Thyroid gland (tissue), 4 donors: ENCODE measurements around the gene SLC12A3.

Experiments
- CTCF ChIP-seq, 6 experiments: fragments of 200-600 bp in 3 of 6; fragments of 450-650 bp in 3 of 6; sonication (generic) in 3 of 6; IDR thresholded peaks; one replicate each; pipeline ENCODE4 v1.5.1; 2016 to 2019; ENCODE audit warnings: antibody characterized with exemption in 6 of 6, mild to moderate bottlenecking in 2 of 6, inconsistent platforms in 1 of 6, moderate library complexity in 1 of 6
- POLR2A ChIP-seq, 2 donors: fragments of 450-650 bp; IDR thresholded peaks; one replicate each; pipeline ENCODE4 v1.6.1; 2017; ENCODE audit warnings: antibody characterized with exemption in 2 of 2, mild to moderate bottlenecking in 2 of 2, moderate library complexity in 1 of 2

DNA sequence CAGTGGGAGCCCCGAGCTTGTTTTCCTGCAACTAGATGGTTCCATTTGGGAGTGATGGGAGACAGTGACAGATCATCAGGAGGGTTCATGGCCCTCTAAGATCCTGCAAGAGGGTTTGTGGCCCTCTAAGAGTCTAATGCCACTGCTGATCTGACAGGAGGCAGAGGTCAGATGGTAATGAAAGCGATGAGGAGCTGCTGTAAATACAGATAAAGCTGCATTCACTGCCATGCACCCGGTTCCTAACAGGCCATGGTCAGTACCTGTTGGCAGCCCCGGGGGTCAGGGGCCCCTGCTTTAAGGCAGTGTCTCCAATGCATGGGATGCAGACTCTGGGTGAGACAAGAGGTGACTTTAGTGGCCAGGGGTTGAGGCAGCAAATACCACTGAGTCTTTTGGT lies 30.8 kb downstream of the SLC12A3 start:
- TF ChIP-seq CTCF (IDR thresholded peaks at IDR 0.05): no peak
- TF ChIP-seq POLR2A (IDR thresholded peaks at IDR 0.05): no peak
